ENCODE results near the gene SIRPA.

SIRPA gene

DNA sequence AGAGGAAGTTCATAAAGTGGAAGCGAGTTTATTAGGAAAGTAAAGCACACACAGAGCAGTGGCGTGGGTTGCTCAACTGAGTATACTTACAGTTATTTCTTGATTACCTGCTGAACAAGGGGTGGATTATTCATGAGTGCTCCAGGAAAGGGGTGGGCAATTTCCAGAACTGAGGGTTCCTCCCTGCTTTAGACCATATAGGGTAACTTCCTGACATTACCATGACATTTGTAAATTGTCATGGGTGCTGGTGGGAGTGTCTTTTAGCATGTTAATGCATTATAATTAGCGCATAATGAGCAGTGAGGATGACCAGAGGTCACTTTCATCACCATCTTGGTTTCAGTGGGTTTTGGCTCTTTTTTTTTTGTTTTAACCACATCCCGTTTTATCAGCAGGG is 68.9 kb downstream of the SIRPA start:
- TF ChIP-seq, protein P1, sequence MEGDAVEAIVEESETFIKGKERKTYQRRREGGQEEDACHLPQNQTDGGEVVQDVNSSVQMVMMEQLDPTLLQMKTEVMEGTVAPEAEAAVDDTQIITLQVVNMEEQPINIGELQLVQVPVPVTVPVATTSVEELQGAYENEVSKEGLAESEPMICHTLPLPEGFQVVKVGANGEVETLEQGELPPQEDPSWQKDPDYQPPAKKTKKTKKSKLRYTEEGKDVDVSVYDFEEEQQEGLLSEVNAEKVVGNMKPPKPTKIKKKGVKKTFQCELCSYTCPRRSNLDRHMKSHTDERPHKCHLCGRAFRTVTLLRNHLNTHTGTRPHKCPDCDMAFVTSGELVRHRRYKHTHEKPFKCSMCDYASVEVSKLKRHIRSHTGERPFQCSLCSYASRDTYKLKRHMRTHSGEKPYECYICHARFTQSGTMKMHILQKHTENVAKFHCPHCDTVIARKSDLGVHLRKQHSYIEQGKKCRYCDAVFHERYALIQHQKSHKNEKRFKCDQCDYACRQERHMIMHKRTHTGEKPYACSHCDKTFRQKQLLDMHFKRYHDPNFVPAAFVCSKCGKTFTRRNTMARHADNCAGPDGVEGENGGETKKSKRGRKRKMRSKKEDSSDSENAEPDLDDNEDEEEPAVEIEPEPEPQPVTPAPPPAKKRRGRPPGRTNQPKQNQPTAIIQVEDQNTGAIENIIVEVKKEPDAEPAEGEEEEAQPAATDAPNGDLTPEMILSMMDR (IDR thresholded peaks at IDR 0.05; ENCODE audit: borderline replicate concordance, insufficient read depth, low read depth, low read length): no peak
- no peak overlapping the region for H3K4me3 ChIP-seq (ENCODE audit: low read depth, low read length)

DNA sequence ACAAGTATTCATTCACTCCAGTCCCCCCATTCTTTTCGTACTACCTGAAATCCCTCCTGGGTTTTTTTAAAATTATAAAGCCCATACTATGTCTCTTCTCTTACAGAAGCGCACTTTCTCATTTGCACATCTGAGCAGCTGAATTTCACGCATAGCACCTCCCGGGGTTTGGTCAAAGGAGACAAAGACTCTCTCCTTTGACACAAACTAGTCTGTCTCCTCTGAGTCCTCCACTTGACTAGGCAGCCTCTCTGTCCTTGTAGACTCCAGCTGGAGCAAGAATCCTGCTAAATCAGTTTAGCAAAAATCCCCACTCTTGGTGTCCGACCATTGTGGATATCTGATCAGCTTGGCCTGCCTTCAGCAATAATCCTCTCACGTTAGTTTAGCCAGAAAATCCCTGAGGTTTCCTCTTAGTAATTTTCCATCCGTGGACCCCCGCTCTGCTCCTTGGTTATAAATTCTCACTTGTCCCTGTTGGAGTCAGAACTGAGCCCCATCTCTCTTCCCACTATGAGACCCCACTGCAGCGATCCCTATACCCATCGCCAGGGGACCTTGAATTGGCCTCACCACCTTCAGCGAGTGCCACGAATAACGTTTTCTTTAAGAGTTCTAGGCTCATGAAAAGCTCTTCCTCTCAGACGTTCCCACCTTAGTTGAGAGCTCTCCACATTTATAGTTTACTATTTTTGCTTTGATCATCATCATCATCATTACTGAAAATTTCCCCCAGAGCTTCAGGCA is 69.6 kb downstream of the SIRPA start:
- TF ChIP-seq, protein P1 (IDR thresholded peaks at IDR 0.05; ENCODE audit: borderline replicate concordance, insufficient read depth, low read depth, low read length): 0 out of 2 replicates have a peak, but pooled peaks have one; percentile 14
- H3K4me3 ChIP-seq (ENCODE audit: low read depth, low read length): no peak overlapping the region

DNA sequence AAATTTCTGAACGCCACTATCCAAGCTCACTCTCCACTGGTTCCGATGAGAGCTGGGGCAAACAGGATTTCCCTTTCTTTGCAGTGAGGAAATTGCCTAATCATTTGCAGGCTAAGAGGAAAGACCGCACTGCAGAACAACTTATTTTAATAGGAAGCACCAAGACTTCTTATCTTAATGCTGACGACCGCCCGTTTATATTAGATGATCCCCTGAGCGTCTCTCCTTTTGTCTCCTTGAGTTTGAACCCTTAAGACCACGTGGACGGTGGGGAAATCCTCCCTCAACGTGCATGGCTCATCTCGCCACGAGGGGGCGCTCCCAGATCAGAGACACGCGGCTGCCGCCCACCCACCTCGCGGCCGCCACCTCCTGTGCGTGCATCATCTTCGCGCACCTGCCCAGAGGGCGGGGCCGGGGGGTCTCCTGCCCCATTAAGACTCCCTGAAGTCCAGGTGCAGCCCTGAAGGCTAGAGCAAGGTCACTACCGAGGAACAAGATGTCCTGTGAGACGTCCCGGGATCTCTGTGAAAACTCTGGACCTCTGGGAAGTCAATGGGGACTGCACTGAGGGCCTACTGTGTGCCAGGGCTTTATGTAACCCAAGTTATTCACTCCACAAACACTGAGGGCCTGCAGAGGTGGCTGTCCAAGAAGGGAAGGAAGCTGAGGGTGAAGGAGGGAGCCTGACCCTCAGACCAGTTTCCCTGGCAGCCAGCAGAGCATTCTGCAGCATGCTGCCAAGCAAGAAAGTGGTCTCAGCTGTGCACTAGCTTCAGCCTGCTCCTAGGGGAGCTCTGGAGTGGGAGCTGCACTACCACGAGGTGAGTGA is 70.5 kb downstream of the SIRPA start:
- TF ChIP-seq, protein P1 (IDR thresholded peaks at IDR 0.05; ENCODE audit: borderline replicate concordance, insufficient read depth, low read depth, low read length): peak; percentile 91
- H3K4me3 ChIP-seq (ENCODE audit: low read depth, low read length): no peak overlapping the region

- TF ChIP-seq, protein P1 (IDR thresholded peaks at IDR 0.05; ENCODE audit: borderline replicate concordance, insufficient read depth, low read depth, low read length): no peak
Measured at GRCh38 chr20:1968964-1969363, 73.8 kb downstream of the SIRPA start.

DNA sequence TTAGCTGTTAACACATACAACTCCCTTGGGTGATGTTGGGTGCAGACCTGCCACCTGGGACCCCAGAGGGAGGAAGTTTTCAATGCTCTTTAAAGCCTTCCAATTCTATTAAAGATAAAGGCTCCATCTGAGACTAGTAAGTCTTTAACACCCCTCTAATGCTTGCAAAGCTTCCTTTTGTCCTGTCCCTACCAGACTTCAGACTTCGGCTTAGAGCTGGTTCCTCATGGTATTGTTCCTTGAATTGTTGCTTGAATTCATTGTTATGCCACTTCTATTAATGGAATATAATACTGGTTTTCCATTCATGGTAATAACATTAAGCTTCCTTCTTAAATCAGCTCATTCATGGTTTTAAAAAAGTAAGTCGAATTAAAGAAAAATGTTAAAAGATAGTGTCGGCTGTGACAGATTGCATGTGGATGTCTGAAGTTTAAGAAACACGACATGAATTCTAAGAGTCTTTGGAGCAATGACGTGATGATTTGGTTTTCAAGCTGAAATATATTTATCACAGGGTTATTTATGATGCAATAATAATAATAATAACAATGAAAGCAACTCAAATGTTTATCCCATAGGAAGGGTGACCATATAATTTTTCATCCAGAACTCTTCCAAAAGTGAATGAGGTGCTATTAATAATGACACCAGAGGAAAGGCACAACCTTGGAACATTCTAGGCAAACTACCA is 76.8 kb downstream of the SIRPA start:
- TF ChIP-seq, protein P1 (IDR thresholded peaks at IDR 0.05; ENCODE audit: borderline replicate concordance, insufficient read depth, low read depth, low read length): no peak
- no peak overlapping the region for H3K4me3 ChIP-seq (ENCODE audit: low read depth, low read length)

More at GRCh38 chr20:1968964-1969363, 73.8 kb downstream of the SIRPA start:
- no peak overlapping the region for H3K4me3 ChIP-seq (ENCODE audit: low read depth, low read length)

DNA sequence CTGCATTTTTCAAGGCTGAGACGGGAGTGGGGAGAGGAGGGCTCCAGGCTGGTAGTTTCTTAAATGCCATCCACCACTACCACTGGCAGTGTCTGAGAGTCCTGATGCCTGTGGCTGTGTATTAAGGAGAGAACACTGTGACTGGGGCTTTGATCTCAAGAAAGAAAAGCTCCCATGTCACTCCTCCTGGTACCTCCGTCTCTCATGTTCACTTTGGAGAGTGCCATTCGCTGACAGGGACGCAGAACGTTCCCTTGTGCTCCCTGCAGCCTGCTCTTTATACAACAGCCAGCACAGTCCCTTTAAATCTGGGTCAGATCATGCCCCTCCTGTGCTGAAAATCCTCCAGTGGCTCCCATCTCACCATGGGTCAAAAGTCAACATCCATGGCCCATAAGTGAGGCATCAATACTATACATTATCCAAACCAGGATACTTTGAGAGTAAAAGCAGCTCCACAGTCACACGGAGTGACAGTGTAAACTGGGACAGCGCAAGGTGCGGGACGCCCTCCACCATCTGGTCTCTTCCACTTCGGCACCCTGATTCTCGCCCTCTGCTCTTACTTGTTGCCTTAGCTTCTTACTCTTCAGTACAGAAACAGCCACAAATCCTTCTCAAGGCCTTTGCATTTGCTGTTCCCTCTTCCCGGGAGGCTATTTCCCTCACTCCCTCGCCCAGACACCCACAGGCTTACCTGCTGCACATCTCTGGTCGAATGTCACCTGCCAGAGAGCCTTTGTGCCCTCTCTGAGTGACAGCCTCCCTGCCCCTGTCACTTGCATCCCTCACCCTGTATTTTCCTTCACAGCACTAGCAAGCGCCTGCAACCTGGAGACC is 78.6 kb downstream of the SIRPA start:
- no peak overlapping the region for H3K4me3 ChIP-seq (ENCODE audit: low read depth, low read length)
- TF ChIP-seq, protein P1 (IDR thresholded peaks at IDR 0.05; ENCODE audit: borderline replicate concordance, insufficient read depth, low read depth, low read length): no peak

Measured in GM12875 (cell line).